ENCODE results near the gene SLC28A3. TPM values are rescaled to one million over a fixed set of nuclear protein-coding genes. Genes with fewer than 3 reads are reported as not detected.
"Not testable (repeated sequence)": the region's sequence is repeated elsewhere in the genome, so short reads cannot be mapped to it uniquely, and the experiment has no call there.

The SLC28A3 gene
- total RNA-seq, 6 donors from 2014 or later, result 0.11 to 3.6 (median 0.38) TPM

DNA sequence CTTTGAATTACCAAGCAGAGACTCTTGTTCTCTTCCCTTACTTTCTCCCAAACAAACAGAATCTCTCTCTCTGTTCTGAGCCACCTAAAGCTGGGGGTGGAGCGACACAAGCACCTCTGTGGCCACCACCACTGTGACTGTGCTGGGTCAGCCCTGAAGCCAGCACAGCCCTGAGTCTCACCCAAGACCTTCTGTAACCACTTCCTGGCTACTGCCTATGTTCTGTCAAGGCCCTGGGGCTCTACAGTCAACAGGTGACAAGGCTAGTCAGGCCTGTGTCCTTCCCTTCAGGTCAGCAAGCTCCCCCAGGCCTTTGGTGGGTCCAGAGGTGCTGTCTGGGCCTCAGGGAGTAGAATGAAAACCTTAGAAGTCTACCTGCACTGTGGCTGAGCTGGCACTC lies 26.1 kb upstream of the SLC28A3 start:
- Histone ChIP-seq H3K27ac (peak overlapping the region in 1 of 4 donors; percentile 11), H3K4me1 (peaks cover 0 to 6% (median 2%) of the 10 kb centered on the region in 4 donors), H3K27me3 (no peaks in the 10 kb centered on the region), H3K4me3 (no peak overlapping the region), H3K9me3 (no peaks in the 10 kb centered on the region), H3K36me3 (no peaks in the 10 kb centered on the region)
- WGBS, 2 donors, result 78% methylated on average over 1 of the region's 1 CpG; no CpG with 5 or more reads in 1 of the 2 donors
- ATAC-seq (ENCODE audit: low FRiP score in 2 of 2), result no peak
- no peak for DNase-seq
- no peak for TF ChIP-seq POLR2A (IDR thresholded peaks at IDR 0.05)
- TF ChIP-seq, protein P1, sequence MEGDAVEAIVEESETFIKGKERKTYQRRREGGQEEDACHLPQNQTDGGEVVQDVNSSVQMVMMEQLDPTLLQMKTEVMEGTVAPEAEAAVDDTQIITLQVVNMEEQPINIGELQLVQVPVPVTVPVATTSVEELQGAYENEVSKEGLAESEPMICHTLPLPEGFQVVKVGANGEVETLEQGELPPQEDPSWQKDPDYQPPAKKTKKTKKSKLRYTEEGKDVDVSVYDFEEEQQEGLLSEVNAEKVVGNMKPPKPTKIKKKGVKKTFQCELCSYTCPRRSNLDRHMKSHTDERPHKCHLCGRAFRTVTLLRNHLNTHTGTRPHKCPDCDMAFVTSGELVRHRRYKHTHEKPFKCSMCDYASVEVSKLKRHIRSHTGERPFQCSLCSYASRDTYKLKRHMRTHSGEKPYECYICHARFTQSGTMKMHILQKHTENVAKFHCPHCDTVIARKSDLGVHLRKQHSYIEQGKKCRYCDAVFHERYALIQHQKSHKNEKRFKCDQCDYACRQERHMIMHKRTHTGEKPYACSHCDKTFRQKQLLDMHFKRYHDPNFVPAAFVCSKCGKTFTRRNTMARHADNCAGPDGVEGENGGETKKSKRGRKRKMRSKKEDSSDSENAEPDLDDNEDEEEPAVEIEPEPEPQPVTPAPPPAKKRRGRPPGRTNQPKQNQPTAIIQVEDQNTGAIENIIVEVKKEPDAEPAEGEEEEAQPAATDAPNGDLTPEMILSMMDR (IDR thresholded peaks at IDR 0.05), result no peak
- TF ChIP-seq POLR2AphosphoS5 (IDR thresholded peaks at IDR 0.05), result no peak
- no peak for TF ChIP-seq EP300 (IDR thresholded peaks at IDR 0.05)

- H3K4me3 ChIP-seq; H3K9me3 ChIP-seq; DNase-seq; ATAC-seq (ENCODE audit: low FRiP score in 2 of 2); H3K27me3 ChIP-seq; H3K36me3 ChIP-seq; H3K27ac ChIP-seq; H3K4me1 ChIP-seq: not testable (repeated sequence)
- 76 to 83% methylated on average over 1 of the region's 1 CpG for WGBS, 2 donors
Measured at GRCh38 chr9:84364894-84365490, 24.4 kb upstream of the SLC28A3 start.

DNA sequence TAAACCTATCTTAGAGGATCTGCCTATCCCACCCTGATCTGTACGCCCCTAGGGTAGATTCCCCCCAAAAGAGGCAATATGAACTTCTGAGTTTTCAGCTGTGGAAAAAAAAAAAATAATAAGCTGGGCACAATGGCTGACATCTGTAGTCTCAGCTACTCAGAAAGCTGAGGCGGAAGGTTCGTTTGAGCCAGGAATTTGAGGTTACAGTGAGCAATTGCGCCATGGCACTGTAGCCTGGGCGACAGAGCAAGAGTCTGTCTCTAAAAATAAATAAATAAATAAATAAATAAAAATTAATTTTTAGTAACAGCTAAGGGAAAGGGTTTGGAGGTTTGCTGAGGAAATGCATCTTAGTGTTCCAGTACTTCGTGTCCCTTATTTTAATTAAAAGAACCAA lies 21.1 kb upstream of the SLC28A3 start:
- H3K4me3 ChIP-seq, result no peak overlapping the region
- peaks cover 0 to 3% (median 0%) of the 10 kb centered on the region in 4 donors for H3K4me1 ChIP-seq
- H3K27me3 ChIP-seq, result no peaks in the 10 kb centered on the region
- no peak for TF ChIP-seq POLR2A (IDR thresholded peaks at IDR 0.05)
- TF ChIP-seq, protein P1 (IDR thresholded peaks at IDR 0.05), result no peak
- TF ChIP-seq EP300 (IDR thresholded peaks at IDR 0.05), result no peak
- no peak for TF ChIP-seq POLR2AphosphoS5 (IDR thresholded peaks at IDR 0.05)
- H3K36me3 ChIP-seq, result no peaks in the 10 kb centered on the region
- no peak for DNase-seq
- no peak for ATAC-seq (ENCODE audit: low FRiP score in 2 of 2)
- H3K27ac ChIP-seq, result no peak overlapping the region
- 64 to 78% methylated on average over 6 of the region's 6 CpGs for WGBS, 2 donors
- no peaks in the 10 kb centered on the region for H3K9me3 ChIP-seq

DNA sequence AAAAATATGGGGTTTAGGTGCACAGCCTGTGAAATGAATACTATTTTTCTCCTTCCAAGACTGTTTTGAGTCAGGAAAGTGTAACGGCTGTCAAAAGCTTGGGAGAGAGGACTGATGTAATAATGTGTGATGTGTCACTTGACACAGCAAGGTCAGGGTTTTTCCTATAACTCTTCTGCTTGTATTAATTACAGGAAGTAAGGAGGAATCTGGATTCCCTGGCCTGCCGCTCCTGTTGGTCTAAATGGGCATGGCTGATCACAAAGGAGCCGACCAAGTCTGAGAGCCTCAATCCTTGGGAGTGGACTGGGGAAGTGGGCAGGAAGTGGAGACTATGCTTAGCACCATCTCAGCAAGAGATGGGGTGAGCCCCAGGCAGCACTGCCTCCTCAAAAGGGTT lies 16.7 kb upstream of the SLC28A3 start:
- DNase-seq (no peak), ATAC-seq (ENCODE audit: low FRiP score in 2 of 2) (no peak)
- WGBS, 2 donors, result 47% methylated on average over 3 of the region's 3 CpGs
- Histone ChIP-seq H3K4me1 (no peaks in the 10 kb centered on the region), H3K36me3 (no peaks in the 10 kb centered on the region), H3K27me3 (no peaks in the 10 kb centered on the region), H3K9me3 (no peaks in the 10 kb centered on the region), H3K4me3 (no peak overlapping the region), H3K27ac (no peak overlapping the region)
- TF ChIP-seq, protein P1 (IDR thresholded peaks at IDR 0.05), result no peak
- TF ChIP-seq POLR2AphosphoS5 (IDR thresholded peaks at IDR 0.05) (no peak), POLR2A (IDR thresholded peaks at IDR 0.05) (no peak), EP300 (IDR thresholded peaks at IDR 0.05) (no peak)

DNA sequence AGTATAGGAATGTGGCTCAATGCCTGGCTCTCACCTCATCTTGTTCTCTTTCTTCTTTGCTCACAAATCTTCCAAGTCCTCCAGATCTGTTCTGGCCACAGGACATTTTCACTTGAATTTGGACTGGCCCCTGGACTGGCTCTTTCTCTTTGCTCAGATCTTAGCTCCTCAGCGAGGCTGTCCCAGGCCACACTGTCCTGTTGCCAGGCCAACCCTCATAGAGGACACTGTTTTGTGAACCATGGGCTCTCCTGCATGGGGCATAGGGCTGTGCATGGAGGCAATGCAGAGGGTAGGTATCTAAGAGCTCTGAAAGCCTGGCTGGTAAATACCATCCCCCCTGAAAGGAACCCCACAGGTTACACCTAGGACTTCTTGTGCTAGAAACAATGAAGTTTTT lies 13.5 kb upstream of the SLC28A3 start:
- TF ChIP-seq EP300 (IDR thresholded peaks at IDR 0.05), result no peak
- no peak for TF ChIP-seq POLR2AphosphoS5 (IDR thresholded peaks at IDR 0.05)
- TF ChIP-seq POLR2A (IDR thresholded peaks at IDR 0.05), result no peak
- no peaks in the 10 kb centered on the region for H3K27me3 ChIP-seq
- no peak overlapping the region for H3K27ac ChIP-seq
- DNase-seq (no peak), ATAC-seq (ENCODE audit: low FRiP score in 2 of 2) (no peak)
- WGBS, 2 donors, result 100% methylated on average over 1 of the region's 1 CpG
- H3K4me1 ChIP-seq, result no peaks in the 10 kb centered on the region
- H3K9me3 ChIP-seq, result no peaks in the 10 kb centered on the region
- H3K36me3 ChIP-seq, result no peaks in the 10 kb centered on the region
- H3K4me3 ChIP-seq, result no peak overlapping the region

DNA sequence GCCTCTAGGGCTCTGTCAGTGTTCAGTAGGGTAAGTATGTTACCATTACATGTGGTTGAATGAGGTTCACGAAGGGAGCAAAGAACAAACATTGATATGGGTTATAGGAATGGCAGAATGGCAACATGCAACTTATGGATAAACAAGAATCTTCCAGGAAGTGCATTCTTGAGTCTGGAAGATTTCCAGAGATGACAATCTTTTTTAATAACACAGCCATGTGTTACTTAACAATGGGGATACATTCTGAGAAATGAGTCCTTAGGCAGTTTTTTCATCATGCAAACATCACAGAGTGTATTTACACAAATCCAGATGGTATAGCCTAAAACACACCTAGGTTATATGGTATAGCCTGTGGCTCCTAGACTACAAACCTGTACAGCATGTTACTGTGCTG lies 9.1 kb upstream of the SLC28A3 start:
- H3K36me3 ChIP-seq, result no peaks in the 10 kb centered on the region
- no peak overlapping the region for H3K27ac ChIP-seq
- H3K4me1 ChIP-seq, result no peaks in the 10 kb centered on the region
- no peak overlapping the region for H3K4me3 ChIP-seq
- DNase-seq (no peak), ATAC-seq (ENCODE audit: low FRiP score in 2 of 2) (no peak)
- H3K27me3 ChIP-seq, result no peaks in the 10 kb centered on the region
- 31 to 57% methylated on average over 1 of the region's 1 CpG for WGBS, 2 donors
- no peaks in the 10 kb centered on the region for H3K9me3 ChIP-seq
- no peak for TF ChIP-seq EP300 (IDR thresholded peaks at IDR 0.05)
- TF ChIP-seq, protein P1 (IDR thresholded peaks at IDR 0.05), result no peak
- no peak for TF ChIP-seq POLR2A (IDR thresholded peaks at IDR 0.05)
- no peak for TF ChIP-seq POLR2AphosphoS5 (IDR thresholded peaks at IDR 0.05)

Measured in upper lobe of left lung (tissue), 6 donors.